ENCODE measurements around the gene PTDSS2. TPM values are rescaled to one million over a fixed set of nuclear protein-coding genes. Genes with fewer than 3 reads are reported as not detected.

PTDSS2 gene
- total and polyA plus RNA-seq, 11 donors: 20.3 to 43.0 (median 25.7) TPM

- Histone ChIP-seq H3K9me3 (no peaks in the 10 kb centered on the region), H3K27ac (no peak overlapping the region), H3K4me1 (peaks cover 7 to 27% (median 18%) of the 10 kb centered on the region in 12 donors), H3K36me3 (peaks cover 0 to 3% (median 0%) of the 10 kb centered on the region in 9 donors), H3K4me3 (no peak overlapping the region), H3K27me3 (no peaks in the 10 kb centered on the region)
- peak in 1 of 5 donors; percentile 53 for DNase-seq
- no peak for ATAC-seq
- intact Hi-C loops (cut with DNase I): no loop called here
- whole genome bisulfite sequencing, 4 donors: 97% methylated on average over 61 of the region's 61 CpGs
- TF ChIP-seq POLR2A (IDR thresholded peaks at IDR 0.05) (no peak), CTCF (IDR thresholded peaks at IDR 0.05) (no peak)
Observed at GRCh38 chr11:471468-472145, 21.5 kb downstream of the PTDSS2 start.

GRCh38 chr11:472272-472671, 22.2 kb downstream of the PTDSS2 start:
- no peak for TF ChIP-seq POLR2A (IDR thresholded peaks at IDR 0.05)
- no peak for TF ChIP-seq CTCF (IDR thresholded peaks at IDR 0.05)
- DNase-seq (peak in 1 of 5 donors; percentile 59), ATAC-seq (no peak)
- intact Hi-C loops (cut with DNase I): no loop called here
- Histone ChIP-seq H3K27me3 (no peaks in the 10 kb centered on the region), H3K36me3 (no peaks in the 10 kb centered on the region), H3K9me3 (no peaks in the 10 kb centered on the region), H3K4me3 (no peak overlapping the region), H3K4me1 (peaks cover 7 to 27% (median 18%) of the 10 kb centered on the region in 12 donors), H3K27ac (no peak overlapping the region)
- 84 to 94% (median 90%) methylated on average over 8 to 13 of the region's 13 CpGs for WGBS, 4 donors

GRCh38 chr11:472816-473215, 22.7 kb downstream of the PTDSS2 start:
- no peaks in the 10 kb centered on the region for H3K27me3 ChIP-seq
- H3K4me1 ChIP-seq: peaks cover 7 to 26% (median 18%) of the 10 kb centered on the region in 12 donors
- no peak for ATAC-seq
- 92 to 95% (median 94%) methylated on average over 26 to 28 of the region's 28 CpGs for WGBS, 4 donors
- no peak for TF ChIP-seq CTCF (IDR thresholded peaks at IDR 0.05)
- DNase-seq: peak in 1 of 5 donors; percentile 56
- H3K27ac ChIP-seq: no peak overlapping the region
- no peak overlapping the region for H3K4me3 ChIP-seq
- H3K36me3 ChIP-seq: no peaks in the 10 kb centered on the region
- H3K9me3 ChIP-seq: no peaks in the 10 kb centered on the region
- intact Hi-C loops (cut with DNase I): no loop called here

- TF ChIP-seq CTCF (IDR thresholded peaks at IDR 0.05): no peak
- TF ChIP-seq POLR2A (IDR thresholded peaks at IDR 0.05): no peak
- Histone ChIP-seq H3K27ac (no peak overlapping the region), H3K4me3 (no peak overlapping the region), H3K27me3 (no peaks in the 10 kb centered on the region), H3K4me1 (peaks cover 7 to 20% (median 13%) of the 10 kb centered on the region in 12 donors), H3K9me3 (no peaks in the 10 kb centered on the region), H3K36me3 (no peaks in the 10 kb centered on the region)
- intact Hi-C loops (cut with DNase I): no loop called here
- DNase-seq (peak in 1 of 5 donors; percentile 40), ATAC-seq (no peak)
- 95 to 98% (median 96%) methylated on average over 17 to 19 of the region's 19 CpGs for WGBS, 4 donors
Observed at GRCh38 chr11:473415-473814, 23.3 kb downstream of the PTDSS2 start.

Data from heart left ventricle (tissue), 16 donors.